Measurements from ENCODE around the gene LRRC45.
"Not testable (repeated sequence)": the region's sequence is repeated elsewhere in the genome, so short reads cannot be mapped to it uniquely, and the experiment has no call there.

LRRC45 gene

GRCh38 chr17:82036634-82037091, 13.6 kb downstream of the LRRC45 start:
- no peak for DNase-seq

DNA sequence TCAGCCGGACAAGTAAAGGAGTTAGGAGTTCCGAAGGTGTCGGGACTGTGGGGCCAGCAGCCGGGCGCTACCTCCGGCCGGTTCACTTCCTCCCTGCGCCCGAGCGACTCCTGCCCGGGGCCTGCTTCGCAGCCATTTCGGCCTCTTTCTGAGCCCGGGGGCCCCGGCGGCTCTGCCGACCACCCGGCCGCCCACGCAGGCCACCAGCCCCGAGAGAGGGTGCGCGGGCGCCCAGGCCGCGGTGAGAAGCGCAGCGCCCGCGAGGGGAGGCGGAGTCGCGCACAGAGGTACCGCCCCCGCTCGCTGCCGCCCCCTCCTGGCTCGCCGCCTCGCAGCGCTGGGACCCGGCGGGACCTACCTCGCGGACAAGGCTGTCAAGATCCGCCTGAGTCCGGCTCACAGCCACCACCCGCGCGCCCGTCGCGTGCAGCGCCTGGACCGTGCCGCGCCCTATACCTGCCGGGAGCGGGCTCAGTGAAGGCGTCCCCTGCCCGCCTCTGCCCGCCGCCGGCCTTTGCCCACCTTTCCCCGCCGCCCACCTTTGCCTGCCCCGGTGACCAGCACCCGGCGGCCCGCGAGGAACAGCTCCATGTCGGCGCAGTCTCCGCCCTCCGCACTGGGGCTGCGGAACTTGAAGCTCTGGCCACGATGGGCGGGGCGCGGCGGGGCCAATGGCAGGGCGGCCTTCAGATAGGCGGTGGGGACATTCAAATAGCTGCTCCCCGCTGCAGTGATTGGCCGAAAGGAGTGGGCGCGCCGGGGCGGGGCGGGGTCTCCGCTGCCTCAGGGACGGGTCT, 14.2 kb downstream of the LRRC45 start, which contains the start of gene DCXR:
Gene DCXR, minus strand, starts transcription at position 606 of the 797 bp plus-strand sequence. Its CDS starts 15 bp downstream, at position 591.
- DNase-seq, result peak; percentile 94 to 99

- no peak for DNase-seq
These were observed 14.7 kb downstream of the LRRC45 start for GRCh38 chr17:82037889-82038195.

- not testable (repeated sequence) for DNase-seq
These were observed 15.8 kb downstream of the LRRC45 start for GRCh38 chr17:82038796-82039409.

DNA sequence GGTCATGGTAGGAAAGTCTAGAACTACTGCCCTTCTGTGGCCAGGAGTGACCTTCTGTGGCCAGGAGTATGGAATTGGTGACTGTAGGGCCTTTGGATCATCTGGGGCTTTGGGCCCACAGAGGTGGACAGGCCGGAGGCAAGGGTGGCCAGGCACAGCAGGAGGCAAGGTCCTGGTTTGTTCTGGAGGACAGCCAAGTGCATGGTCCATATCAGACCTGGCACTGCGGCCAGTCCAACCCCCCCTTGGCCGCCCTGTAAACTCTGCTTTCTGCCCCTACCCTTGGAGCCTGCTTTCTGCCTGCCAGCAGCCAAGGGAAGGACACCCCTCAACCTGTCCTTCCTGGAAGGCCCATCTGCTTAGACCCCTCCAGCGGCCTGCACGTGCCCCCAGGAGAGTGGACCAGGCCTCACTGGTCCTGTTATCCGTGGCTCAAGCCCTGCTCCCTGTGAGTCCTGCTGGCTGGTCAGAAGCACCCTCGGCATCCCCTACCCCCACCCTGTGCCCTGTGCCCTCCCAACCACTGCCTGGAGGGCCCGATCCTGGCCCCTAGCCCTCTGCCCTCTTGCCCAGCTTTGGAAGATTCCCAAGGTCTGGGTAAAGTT, 16.7 kb downstream of the LRRC45 start:
- no peak for DNase-seq

DNA sequence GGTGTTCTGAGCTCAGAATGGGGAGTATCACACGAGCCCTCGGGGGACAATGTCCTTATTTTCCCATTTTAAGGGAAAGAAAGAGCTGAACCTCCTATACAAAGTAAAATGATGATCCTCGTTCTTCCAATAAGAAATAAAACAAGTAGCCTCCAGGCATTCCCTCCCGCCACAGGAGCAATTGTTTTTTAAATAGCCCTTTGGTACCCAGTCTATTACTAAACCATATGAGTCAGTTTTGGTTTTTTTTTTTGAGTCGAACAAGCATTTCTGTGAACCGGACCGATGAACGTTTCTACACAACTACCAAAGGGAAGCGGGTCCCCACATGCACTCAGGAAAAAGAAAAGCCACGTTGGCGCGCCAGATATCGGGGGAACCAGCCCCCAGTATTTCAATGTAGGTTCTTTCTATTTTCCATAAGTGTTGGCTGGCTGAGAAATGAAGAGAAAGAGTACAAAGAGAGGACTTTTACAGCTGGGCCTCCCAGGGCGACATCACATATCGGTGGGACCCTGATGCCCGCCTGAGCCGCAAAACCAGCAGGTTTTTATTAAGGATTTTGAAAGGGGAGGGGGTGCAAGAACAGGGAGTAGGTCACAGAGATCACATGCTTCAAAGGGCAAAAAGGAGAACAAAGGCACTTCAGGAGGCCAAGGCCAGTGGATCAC, 18.2 kb downstream of the LRRC45 start:
- DNase-seq, result no peak

- DNase-seq, result no peak
These were observed 19.5 kb downstream of the LRRC45 start for GRCh38 chr17:82042649-82043048.

GRCh38 chr17:82043507-82043906, 20.4 kb downstream of the LRRC45 start:
- DNase-seq, result no peak

DNA sequence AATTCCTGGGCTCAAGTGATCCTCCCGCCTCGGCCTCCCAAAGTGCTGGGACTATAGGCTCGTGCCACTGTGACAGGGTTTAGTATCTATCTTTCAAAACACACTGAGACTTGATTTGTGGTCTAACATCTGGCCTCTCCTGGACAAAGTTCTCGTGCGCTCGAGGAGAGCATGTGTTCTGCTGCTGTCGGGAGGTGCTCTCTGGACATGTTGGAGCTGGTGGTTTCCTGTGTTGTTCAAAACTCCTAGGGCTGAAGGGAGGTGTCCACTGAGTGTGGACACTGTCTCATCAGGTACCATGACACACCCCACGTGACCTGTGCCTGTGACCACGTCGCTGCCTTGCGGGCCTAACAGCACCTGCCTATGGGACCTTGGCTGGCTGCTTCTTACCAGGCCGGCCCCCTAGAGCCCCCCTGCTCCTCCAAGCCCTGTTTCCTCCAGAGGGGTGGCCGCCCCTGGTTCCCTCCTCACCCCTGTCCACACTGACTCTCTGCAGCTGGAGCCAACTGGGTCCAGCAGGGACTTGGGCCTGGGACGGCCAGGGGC, 22.9 kb downstream of the LRRC45 start:
- DNase-seq, result no peak

GRCh38 chr17:82046903-82047302, 23.8 kb downstream of the LRRC45 start:
- no peak for DNase-seq

DNA sequence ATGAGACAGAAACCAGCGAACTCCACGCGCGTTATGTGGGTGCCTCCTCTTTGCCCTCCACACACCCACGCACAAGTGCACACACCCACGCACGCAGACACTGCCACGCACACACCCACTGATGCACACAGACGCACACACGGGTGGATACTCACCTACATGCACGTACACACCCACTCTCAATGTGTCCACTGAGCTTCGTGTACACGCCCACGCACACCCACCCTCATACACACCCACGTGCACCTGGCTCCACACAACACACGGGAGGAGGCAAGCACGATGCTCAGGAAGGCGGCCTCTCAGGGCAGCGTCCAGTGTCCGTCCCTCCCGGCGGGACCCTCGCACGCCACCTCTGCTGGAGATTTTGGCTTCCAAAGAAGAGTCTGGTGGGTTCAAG, 24.3 kb downstream of the LRRC45 start:
- DNase-seq, result no peak

- DNase-seq, result no peak
These were observed 24.9 kb downstream of the LRRC45 start for GRCh38 chr17:82047914-82048570.

DNA sequence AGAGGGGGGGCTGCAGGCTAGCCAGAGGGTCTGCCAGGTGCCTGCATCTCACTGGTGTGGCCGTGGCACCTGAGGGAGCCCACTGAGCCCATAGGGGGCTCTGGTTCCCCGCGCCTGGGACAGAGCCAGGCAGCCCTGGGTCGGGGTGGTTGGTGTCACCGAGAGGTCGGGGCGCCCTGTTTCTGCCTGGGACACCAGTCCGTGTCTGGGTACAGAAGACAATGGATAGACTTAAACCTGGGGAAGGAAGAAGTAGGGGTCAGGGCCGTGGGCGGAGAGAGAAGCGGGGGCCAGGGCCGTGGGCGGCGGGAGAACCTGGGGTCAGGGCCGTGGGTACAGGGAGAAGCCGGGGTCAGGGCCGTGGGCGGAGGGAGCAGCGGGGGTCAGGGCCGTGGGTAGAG, 25.5 kb downstream of the LRRC45 start:
- DNase-seq, result no peak

- no peak for DNase-seq
These were observed 26.0 kb downstream of the LRRC45 start for GRCh38 chr17:82049106-82049505.

DNA sequence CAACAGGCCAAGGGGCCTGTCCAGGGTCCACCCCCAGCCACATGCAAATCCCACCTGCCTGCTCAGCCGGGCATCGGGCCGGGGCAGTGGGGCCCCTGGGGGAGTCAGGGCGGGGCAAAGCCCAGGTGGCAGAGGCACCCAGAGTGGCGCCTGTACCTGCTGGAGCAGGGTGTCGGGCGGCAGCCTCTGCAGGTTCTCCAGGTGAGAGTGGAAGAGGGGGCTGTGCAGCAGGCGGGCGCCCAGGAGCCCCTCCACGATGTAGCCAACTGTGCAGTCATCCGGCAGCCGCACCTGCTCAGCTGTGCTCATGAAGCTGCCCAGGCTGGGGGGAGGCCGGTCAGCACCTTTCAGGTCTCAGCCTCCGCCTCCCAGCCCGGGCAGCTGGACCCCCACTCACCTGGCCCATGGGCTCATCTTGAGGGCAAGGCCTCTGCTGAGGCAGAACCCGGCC, 26.4 kb downstream of the LRRC45 start:
- DNase-seq, result no peak

DNA sequence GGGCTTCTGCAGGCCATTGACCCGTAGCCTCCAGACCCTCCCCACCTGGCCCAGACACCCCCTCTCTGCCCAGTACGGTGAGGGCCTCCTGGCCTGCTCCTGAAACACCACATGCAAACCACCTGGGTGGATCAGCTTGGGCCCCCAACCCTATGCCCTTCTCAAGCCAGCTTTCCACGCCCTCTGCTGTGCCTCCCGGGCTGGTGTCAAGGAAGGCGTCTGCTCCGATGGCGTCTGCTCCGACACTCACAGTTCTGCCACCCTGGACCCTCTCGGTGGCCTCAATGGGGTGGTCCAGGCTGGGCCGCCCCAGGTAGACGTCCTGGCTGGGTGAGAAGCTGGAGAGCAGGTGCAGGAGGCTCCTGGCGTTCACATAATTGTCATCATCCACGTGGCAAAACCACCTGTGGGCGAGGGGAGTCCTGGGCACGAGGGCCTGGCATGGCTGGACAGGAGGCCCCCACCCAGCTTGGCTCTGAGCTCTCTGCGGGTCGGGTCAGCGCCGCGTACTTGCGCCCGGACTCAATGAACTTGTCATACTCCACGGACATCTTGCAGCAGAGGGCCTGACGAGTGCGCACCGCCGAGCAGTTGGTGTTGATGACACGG, 27.2 kb downstream of the LRRC45 start:
- DNase-seq, result no peak

DNA sequence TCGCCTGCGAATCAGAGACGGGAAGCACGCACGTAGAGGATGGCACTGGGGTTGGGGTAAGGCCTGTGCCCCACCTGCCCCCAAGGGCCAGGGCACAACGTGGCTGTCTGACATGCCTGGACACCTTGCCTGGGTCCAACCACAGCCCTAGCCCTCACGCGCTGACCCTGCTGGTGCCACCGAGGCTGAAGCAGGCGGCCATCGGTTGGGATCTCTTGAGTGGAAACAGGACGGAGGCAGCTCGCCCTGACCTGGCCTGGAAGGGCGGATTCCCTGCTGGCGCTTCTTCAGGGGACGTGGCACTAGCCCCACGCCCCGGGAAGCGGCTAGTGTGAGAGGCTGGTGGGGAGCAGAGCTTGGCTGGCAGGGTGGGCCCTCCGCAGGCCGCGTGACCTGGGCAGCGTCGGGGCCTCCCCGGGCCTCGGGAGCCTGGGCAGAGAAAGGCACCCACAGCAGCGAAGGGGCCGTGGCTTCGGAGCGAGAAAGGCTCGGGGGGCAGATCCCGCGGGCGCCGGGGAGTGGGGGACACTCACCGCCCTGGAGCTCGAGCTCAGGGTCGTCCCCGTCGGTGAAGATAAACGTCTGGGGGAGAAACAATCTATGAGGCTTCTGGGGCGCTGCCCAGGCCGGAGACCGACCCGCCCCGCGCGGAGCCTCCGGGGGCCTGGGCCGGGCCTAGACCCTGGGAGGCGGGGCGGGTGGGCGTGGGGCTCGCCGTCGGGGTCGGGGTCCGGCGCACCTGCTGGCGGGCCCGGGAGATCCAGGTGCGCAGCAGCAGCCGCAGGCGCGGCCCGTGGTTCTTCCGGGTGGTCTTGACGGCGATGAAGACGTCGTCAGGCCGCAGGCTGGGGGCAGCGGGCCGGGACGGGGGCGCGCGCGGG, 27.9 kb downstream of the LRRC45 start:
- DNase-seq, result no peak

DNA sequence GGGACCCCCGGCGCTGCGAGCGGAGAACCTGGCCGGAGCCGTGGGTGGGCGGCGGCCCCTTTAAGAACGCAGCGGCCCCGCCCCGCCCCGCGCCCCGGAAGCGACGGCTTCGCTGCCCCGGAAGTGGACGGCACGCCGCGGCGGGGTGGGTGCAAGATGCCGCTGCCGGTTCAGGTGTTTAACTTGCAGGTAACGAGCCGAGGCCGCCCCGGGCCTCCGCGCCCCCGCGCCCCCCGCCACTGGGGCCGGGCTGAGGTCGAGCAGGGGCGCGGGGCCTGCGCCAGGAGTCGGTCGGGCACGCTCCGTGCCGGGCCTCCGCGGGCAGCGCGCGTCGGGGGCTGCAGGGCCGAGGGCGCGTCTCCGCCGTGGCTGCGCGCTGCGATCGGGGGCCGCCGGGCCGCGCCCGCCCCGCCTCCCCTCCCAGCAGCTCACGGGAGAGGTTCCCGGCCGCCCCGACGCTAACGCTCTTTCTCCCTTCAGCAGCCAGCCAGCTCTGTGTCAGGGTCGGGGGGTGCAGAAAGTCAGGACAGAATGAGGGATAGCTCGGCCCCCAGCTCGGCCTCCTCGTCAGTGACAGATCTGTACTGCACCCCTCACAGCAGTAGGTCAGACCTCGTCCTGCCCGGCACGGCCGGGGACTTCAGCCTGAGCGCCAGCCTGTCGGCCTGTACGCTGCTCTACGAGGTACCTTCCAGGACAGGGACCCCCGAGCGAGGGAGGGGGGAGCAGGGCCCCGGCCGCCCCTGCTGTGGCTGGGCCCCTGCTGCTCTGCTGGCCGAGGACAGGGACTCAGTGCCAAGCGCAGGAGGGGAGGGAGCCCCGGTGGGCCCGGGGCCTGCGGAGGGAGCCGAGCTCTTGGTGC, 28.9 kb downstream of the LRRC45 start, which contains the start of the genes GPS1 and RFNG:
Gene GPS1, plus strand, starts transcription at position 123 of the 862 bp plus-strand sequence. Its CDS starts 34 bp downstream, at position 157.
Gene RFNG, minus strand, starts transcription at position 36 of the 862 bp plus-strand sequence. CDS start 45 bp downstream, outside the sequence.
- peak in 1 of 2 experiments; percentile 89 for DNase-seq

- DNase-seq, result no peak
These were observed 29.5 kb downstream of the LRRC45 start for GRCh38 chr17:82052638-82053059.

GRCh38 chr17:82053130-82053529, 30.0 kb downstream of the LRRC45 start:
- DNase-seq, result no peak

Measured in NCI-H526 (cell line).